KMS-11 (cell line): ENCODE data around the gene TBC1D9B.

ENCODE experiments used
- H2AFZ ChIP-seq: fragments of 200-600 bp; sonication (generic); 2 replicates; pipeline ENCODE4 v1.6.1; 2016; ENCODE audit warnings: antibody characterized with exemption, mixed run types, low read depth
- H3K27ac ChIP-seq: fragments of 200-600 bp; sonication (generic); 2 replicates; pipeline ENCODE4 v1.6.1; 2016; ENCODE audit warnings: mild to moderate bottlenecking, mixed run types
- H3K27me3 ChIP-seq: fragments of 200-600 bp; sonication (generic); 2 replicates; pipeline ENCODE4 v1.6.1; 2017; ENCODE audit warnings: mild to moderate bottlenecking, low read depth, mixed run types, moderate library complexity; ENCODE audit not compliant: insufficient read depth
- H3K36me3 ChIP-seq: fragments of 200-600 bp; sonication (generic); 2 replicates; pipeline ENCODE4 v1.6.1; 2017; ENCODE audit warnings: mild to moderate bottlenecking, mixed run types; ENCODE audit not compliant: insufficient read depth
- H3K4me1 ChIP-seq: fragments of 200-600 bp; sonication (generic); 2 replicates; pipeline ENCODE4 v1.6.1; 2016; ENCODE audit warnings: mild to moderate bottlenecking, low read depth, mixed run types; ENCODE audit not compliant: poor library complexity, severe bottlenecking
- H3K4me2 ChIP-seq: fragments of 200-600 bp; sonication (generic); 2 replicates; pipeline ENCODE4 v1.7.0; 2016; ENCODE audit warnings: mild to moderate bottlenecking, mixed run types
- H3K4me3 ChIP-seq: fragments of 200-600 bp; sonication (generic); IDR thresholded peaks from 2 replicates; pipeline ENCODE4 v1.6.1; 2017; ENCODE audit warnings: low read depth, low read length, mixed read lengths; ENCODE audit not compliant: insufficient read depth
- H3K79me2 ChIP-seq: fragments of 200-600 bp; sonication (generic); 2 replicates; pipeline ENCODE4 v1.6.1; 2016; ENCODE audit warnings: low read depth, mixed run types; ENCODE audit not compliant: insufficient read depth
- H3K9ac ChIP-seq: fragments of 200-600 bp; sonication (generic); 2 replicates; pipeline ENCODE4 v1.6.1; 2016; ENCODE audit warnings: mild to moderate bottlenecking, mixed run types
- H4K20me1 ChIP-seq: fragments of 200-600 bp; sonication (generic); 2 replicates; pipeline ENCODE4 v1.6.1; 2016; ENCODE audit warnings: mild to moderate bottlenecking, mixed run types; ENCODE audit not compliant: insufficient read depth
- TF ChIP-seq, protein P1 (sequence below): fragments of 200-600 bp; sonication (generic); conservative IDR thresholded peaks from 2 replicates; pipeline ENCODE4 v1.6.1; 2017; ENCODE audit warnings: low read depth, mild to moderate bottlenecking, antibody characterized with exemption, low read length, moderate library complexity, mixed read lengths

Gene TBC1D9B

DNA sequence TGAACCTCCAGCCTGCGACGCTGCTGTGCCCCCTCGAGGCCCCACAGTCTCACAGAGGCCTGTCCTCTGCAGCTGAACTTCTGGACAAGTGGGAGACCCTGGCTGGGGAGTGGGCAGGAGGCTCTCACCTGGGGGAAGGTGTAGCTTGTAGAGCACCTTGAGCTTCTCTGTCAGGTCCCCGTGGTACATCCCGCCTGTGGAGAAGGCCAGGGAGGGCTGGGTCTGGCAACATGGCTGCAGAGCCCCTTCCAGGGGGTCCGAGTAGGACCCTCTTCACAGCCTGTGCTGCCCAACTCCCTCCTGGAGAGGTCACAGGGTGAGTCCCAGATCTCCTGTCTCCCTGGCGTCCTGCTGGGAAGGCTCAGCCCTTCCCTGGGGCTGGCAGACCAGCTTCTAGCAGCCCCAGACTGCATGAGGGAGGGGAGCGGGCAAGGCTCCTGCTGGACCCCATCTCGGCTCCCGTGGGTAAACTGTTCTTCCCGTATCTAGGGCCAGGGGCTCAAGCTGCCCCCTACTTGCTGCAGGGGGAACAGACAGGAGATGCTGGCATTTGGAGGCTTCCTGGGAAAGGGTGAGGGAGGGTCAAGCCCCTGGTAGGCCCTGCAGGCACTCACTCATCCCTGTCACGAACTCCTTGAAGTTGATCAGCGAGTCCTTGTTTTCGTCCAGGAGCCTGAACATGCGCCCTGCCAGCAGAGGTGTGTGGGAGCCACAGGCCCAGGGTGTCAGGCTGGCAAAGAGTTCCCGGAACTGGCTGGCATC lies 37.9 kb downstream of the TBC1D9B start:
- H3K27ac ChIP-seq = no peak overlapping the region
- TF ChIP-seq, protein P1, sequence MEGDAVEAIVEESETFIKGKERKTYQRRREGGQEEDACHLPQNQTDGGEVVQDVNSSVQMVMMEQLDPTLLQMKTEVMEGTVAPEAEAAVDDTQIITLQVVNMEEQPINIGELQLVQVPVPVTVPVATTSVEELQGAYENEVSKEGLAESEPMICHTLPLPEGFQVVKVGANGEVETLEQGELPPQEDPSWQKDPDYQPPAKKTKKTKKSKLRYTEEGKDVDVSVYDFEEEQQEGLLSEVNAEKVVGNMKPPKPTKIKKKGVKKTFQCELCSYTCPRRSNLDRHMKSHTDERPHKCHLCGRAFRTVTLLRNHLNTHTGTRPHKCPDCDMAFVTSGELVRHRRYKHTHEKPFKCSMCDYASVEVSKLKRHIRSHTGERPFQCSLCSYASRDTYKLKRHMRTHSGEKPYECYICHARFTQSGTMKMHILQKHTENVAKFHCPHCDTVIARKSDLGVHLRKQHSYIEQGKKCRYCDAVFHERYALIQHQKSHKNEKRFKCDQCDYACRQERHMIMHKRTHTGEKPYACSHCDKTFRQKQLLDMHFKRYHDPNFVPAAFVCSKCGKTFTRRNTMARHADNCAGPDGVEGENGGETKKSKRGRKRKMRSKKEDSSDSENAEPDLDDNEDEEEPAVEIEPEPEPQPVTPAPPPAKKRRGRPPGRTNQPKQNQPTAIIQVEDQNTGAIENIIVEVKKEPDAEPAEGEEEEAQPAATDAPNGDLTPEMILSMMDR = no peak
- H2AFZ ChIP-seq = no peak overlapping the region
- H4K20me1 ChIP-seq = no peaks in the 10 kb centered on the region
- H3K4me1 ChIP-seq = no peaks in the 10 kb centered on the region
- no peaks in the 10 kb centered on the region for H3K27me3 ChIP-seq
- H3K4me2 ChIP-seq = no peak overlapping the region
- H3K79me2 ChIP-seq = no peaks in the 10 kb centered on the region
- H3K36me3 ChIP-seq = no peaks in the 10 kb centered on the region
- H3K4me3 ChIP-seq = no peak overlapping the region
- no peak overlapping the region for H3K9ac ChIP-seq

DNA sequence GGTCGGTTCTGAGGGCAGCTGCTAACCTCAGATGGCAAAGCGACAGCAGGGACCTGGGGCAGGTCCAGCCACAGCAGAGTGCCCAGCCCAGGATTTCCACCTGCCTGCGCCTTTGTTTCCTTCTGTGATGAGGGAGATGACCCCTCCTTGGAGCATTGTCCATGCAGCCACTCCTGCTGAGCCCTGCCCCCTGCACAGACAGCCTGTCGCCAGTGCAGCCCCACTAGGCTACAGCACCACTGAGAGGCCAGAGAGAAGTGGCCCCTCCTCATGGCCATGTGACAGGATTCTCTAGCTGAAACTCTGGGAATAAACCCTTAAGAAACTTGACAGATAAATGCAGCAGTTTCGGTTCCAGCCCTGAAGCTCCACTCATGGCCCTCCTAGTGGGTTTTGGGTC lies 38.6 kb downstream of the TBC1D9B start:
- TF ChIP-seq, protein P1 = no peak
- Histone ChIP-seq H3K27ac (no peak overlapping the region), H3K27me3 (no peaks in the 10 kb centered on the region), H3K36me3 (no peaks in the 10 kb centered on the region), H3K9ac (no peak overlapping the region), H3K4me2 (no peak overlapping the region), H3K79me2 (no peaks in the 10 kb centered on the region), H4K20me1 (no peaks in the 10 kb centered on the region), H3K4me1 (no peaks in the 10 kb centered on the region), H2AFZ (no peak overlapping the region), H3K4me3 (no peak overlapping the region)

DNA sequence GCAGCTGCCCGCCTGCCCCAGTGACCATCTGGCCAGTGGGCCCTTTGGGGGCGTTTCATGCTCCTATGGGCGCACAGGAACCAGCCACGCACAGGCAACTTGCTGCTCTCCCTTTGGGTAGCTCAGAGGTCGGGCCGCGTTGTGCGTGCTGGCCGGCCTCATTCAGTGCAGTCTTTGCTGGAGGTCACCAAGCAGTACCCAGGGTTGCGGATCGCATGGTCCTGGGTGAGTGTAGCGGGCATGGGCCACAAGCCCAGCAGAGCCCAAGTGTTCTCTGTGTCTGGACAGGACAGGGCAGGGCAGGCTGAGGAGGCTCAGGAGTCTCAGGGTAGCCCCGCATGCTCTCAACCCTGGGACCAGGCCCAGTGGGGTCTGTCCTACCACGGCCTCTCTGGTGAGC lies 39.2 kb downstream of the TBC1D9B start:
- TF ChIP-seq, protein P1 = no peak
- Histone ChIP-seq H3K4me3 (no peak overlapping the region), H3K36me3 (no peaks in the 10 kb centered on the region), H3K79me2 (no peaks in the 10 kb centered on the region), H2AFZ (no peak overlapping the region), H3K27ac (no peak overlapping the region), H3K4me1 (no peaks in the 10 kb centered on the region), H4K20me1 (no peaks in the 10 kb centered on the region), H3K9ac (no peak overlapping the region), H3K4me2 (no peak overlapping the region), H3K27me3 (no peaks in the 10 kb centered on the region)

DNA sequence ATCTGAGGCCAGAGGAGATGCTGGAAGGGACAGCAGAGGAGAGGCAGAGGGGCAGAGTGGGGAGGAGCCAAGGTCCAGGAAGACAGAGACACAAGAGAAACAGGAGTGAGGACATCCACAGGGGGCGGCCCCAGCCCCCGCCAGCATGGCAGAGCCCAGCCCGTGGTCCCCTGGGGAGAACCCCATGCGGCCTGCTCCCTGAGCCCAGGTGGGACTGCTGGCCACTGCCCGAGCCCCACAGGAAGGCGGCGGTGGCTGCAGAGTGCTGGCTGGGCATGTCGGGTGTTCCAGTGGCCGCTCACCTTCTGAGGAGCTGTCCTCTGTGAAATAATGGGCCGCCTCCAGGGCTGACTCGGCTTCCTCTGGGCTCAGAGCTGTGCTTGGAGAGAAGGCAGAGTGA lies 40.2 kb downstream of the TBC1D9B start:
- TF ChIP-seq, protein P1 = no peak
- Histone ChIP-seq H2AFZ (no peak overlapping the region), H4K20me1 (no peaks in the 10 kb centered on the region), H3K4me1 (no peaks in the 10 kb centered on the region), H3K27me3 (no peaks in the 10 kb centered on the region), H3K27ac (no peak overlapping the region), H3K4me2 (no peak overlapping the region), H3K36me3 (no peaks in the 10 kb centered on the region), H3K79me2 (no peaks in the 10 kb centered on the region), H3K4me3 (no peak overlapping the region), H3K9ac (no peak overlapping the region)
